ENCODE results near the gene PAQR4.

DNA sequence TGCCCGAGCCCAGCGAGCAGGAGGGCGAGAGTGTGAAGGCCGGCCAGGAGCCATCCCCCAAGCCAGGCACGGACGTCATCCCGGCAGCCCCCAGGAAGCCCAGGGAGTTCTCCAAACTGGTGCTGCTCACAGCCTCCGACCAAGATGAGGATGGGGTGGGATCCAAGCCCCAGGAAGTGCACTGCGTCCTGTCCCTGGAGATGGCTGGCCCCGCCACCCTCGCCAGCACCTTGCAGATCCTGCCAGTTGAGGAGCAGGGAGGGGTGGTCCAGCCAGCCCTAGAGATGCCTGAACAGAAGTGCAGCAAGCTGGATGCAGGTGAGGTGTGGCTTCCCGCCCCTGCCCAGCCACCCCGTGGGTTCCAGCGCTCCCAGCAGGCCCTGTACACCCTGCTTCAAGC is 39.5 kb upstream of the PAQR4 start:
- TF ChIP-seq EZH2 (IDR thresholded peaks at IDR 0.05; ENCODE audit: borderline replicate concordance, low read length) = no peak
- TF ChIP-seq, protein P1, sequence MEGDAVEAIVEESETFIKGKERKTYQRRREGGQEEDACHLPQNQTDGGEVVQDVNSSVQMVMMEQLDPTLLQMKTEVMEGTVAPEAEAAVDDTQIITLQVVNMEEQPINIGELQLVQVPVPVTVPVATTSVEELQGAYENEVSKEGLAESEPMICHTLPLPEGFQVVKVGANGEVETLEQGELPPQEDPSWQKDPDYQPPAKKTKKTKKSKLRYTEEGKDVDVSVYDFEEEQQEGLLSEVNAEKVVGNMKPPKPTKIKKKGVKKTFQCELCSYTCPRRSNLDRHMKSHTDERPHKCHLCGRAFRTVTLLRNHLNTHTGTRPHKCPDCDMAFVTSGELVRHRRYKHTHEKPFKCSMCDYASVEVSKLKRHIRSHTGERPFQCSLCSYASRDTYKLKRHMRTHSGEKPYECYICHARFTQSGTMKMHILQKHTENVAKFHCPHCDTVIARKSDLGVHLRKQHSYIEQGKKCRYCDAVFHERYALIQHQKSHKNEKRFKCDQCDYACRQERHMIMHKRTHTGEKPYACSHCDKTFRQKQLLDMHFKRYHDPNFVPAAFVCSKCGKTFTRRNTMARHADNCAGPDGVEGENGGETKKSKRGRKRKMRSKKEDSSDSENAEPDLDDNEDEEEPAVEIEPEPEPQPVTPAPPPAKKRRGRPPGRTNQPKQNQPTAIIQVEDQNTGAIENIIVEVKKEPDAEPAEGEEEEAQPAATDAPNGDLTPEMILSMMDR (conservative IDR thresholded peaks at IDR 0.05 in 1 of 2, IDR thresholded peaks at IDR 0.05 in 1 of 2; ENCODE audit: extremely low read depth in 1 of 2, insufficient read depth in 1 of 2, low read depth in 1 of 2, low read length in 2 of 2) = no peak
